DOHH2 (cell line): ENCODE results near the gene MCAT.

ENCODE experiments used
- H3F3A ChIP-seq: fragments of 200-600 bp; sonication (generic), shearing (Covaris generic); 2 replicates; pipeline ENCODE4 v1.6.0; 2016; ENCODE audit warnings: antibody characterized with exemption, mild to moderate bottlenecking; ENCODE audit not compliant: control insufficient read depth, insufficient read depth
- H3K27ac ChIP-seq: fragments of 200-600 bp; sonication (generic); 2 replicates; pipeline ENCODE4 v1.5.1; 2014; ENCODE audit warnings: low read depth, mild to moderate bottlenecking, low read length, moderate library complexity
- H3K27me3 ChIP-seq: fragments of 200-600 bp; sonication (generic); 2 replicates; pipeline ENCODE4 v1.6.1; 2014; ENCODE audit warnings: mild to moderate bottlenecking, low read length, mixed read lengths; ENCODE audit not compliant: control insufficient read depth
- H3K36me3 ChIP-seq: fragments of 200-600 bp; sonication (generic); 2 replicates; pipeline ENCODE4 v1.6.1; 2014; ENCODE audit warnings: mild to moderate bottlenecking, low read length, moderate library complexity, mixed read lengths; ENCODE audit not compliant: control insufficient read depth
- H3K4me1 ChIP-seq: fragments of 200-600 bp; sonication (generic); 2 replicates; pipeline ENCODE4 v1.6.1; 2014; ENCODE audit warnings: mild to moderate bottlenecking, low read length, mixed read lengths; ENCODE audit not compliant: control insufficient read depth
- H3K4me2 ChIP-seq: fragments of 200-600 bp; sonication (generic); 2 replicates; pipeline ENCODE4 v1.6.0; 2014; ENCODE audit warnings: mild to moderate bottlenecking, low read length, moderate library complexity
- H3K4me3 ChIP-seq: fragments of 200-600 bp; sonication (generic); 2 replicates; pipeline ENCODE4 v1.5.1; 2014; ENCODE audit warnings: mild to moderate bottlenecking, low read length, mixed read lengths
- H3K79me2 ChIP-seq: fragments of 200-600 bp; sonication (generic); 2 replicates; pipeline ENCODE4 v1.6.1; 2014; ENCODE audit warnings: mild to moderate bottlenecking, low read length, mixed read lengths; ENCODE audit not compliant: control insufficient read depth
- H3K9me2 ChIP-seq: fragments of 200-600 bp; sonication (generic); replicated peaks from 2 replicates; pipeline ENCODE4 v1.6.1; 2014; ENCODE audit warnings: mild to moderate bottlenecking, low read length, mixed read lengths; ENCODE audit not compliant: control insufficient read depth
- H3K9me3 ChIP-seq: fragments of 200-600 bp; sonication (generic); 2 replicates; pipeline ENCODE4 v1.6.1; 2014; ENCODE audit warnings: antibody characterized with exemption, low read length, mixed read lengths; ENCODE audit not compliant: control insufficient read depth, insufficient read depth
- H4K20me1 ChIP-seq: fragments of 200-600 bp; sonication (generic); 2 replicates; pipeline ENCODE4 v1.6.0; 2014; ENCODE audit warnings: low read depth, mild to moderate bottlenecking, antibody characterized with exemption, low read length, moderate library complexity; ENCODE audit not compliant: control insufficient read depth, insufficient read depth
- EZH2phosphoT487 ChIP-seq: fragments of 200-600 bp; sonication (generic); IDR thresholded peaks from 2 replicates; pipeline ENCODE4 v1.6.1; 2017; ENCODE audit warnings: borderline replicate concordance, mild to moderate bottlenecking, antibody characterized with exemption, low read length, moderate library complexity, mixed read lengths
- TF ChIP-seq, protein P1 (sequence below): fragments of 200-600 bp; sonication (generic); IDR thresholded peaks from one replicate; pipeline ENCODE4 v1.5.1; 2014; ENCODE audit warnings: antibody characterized with exemption, mild to moderate bottlenecking, low read depth, low read length; ENCODE audit not compliant: poor library complexity, severe bottlenecking

The MCAT gene

GRCh38 chr22:43129426-43130425 lies 13.5 kb downstream of the MCAT start:
- Histone ChIP-seq H3K9me3 (no peaks in the 10 kb centered on the region), H3F3A (no peaks in the 10 kb centered on the region; the same call in 1 of the 2 replicates), H3K36me3 (peaks cover 20% of the 10 kb centered on the region), H3K27me3 (no peaks in the 10 kb centered on the region), H3K4me2 (peak overlapping the region; percentile 25), H3K4me1 (peaks cover 22% of the 10 kb centered on the region), H4K20me1 (0 out of 2 replicates have a peak, but pooled peaks cover 2% of the 10 kb centered on the region), H3K27ac (no peak overlapping the region), H3K9me2 (no peaks in the 10 kb centered on the region), H3K4me3 (no peak overlapping the region), H3K79me2 (no peaks in the 10 kb centered on the region)
- TF ChIP-seq EZH2phosphoT487: no peak
- TF ChIP-seq, protein P1, sequence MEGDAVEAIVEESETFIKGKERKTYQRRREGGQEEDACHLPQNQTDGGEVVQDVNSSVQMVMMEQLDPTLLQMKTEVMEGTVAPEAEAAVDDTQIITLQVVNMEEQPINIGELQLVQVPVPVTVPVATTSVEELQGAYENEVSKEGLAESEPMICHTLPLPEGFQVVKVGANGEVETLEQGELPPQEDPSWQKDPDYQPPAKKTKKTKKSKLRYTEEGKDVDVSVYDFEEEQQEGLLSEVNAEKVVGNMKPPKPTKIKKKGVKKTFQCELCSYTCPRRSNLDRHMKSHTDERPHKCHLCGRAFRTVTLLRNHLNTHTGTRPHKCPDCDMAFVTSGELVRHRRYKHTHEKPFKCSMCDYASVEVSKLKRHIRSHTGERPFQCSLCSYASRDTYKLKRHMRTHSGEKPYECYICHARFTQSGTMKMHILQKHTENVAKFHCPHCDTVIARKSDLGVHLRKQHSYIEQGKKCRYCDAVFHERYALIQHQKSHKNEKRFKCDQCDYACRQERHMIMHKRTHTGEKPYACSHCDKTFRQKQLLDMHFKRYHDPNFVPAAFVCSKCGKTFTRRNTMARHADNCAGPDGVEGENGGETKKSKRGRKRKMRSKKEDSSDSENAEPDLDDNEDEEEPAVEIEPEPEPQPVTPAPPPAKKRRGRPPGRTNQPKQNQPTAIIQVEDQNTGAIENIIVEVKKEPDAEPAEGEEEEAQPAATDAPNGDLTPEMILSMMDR: no peak

- Histone ChIP-seq H3K36me3 (peaks cover 16% of the 10 kb centered on the region), H3K27me3 (no peaks in the 10 kb centered on the region), H3K4me2 (peak overlapping the region; percentile 25), H3K79me2 (no peaks in the 10 kb centered on the region), H3K4me3 (no peak overlapping the region; the same call in 1 of the 2 replicates), H3K9me3 (no peaks in the 10 kb centered on the region), H3K9me2 (no peaks in the 10 kb centered on the region), H3K4me1 (peaks cover 22% of the 10 kb centered on the region), H3K27ac (no peak overlapping the region), H4K20me1 (0 out of 2 replicates have a peak, but pooled peaks cover 2% of the 10 kb centered on the region), H3F3A (no peaks in the 10 kb centered on the region; the same call in 1 of the 2 replicates)
- TF ChIP-seq, protein P1: no peak
These were observed 14.2 kb downstream of the MCAT start for GRCh38 chr22:43128928-43129424.

DNA sequence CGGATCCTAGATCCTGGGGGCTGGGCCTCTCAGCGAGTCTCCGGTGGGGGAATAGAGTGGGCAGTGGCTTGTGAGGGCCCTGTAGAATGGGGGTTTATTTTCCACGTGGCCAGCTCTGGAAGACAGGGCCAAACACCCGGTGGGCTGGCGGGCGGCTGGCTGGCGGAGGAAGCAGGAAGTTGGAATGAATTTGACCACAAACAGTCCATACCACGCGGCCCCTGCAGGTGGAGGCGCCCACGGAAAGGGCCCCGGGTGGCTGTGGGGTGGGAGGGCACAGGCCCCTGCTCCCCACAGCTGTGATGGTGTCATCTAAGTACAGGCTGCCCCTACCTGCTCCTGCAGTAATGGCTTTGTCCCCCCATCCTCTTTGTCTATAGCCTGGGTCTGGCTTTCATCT lies 15.1 kb downstream of the MCAT start:
- no peak for TF ChIP-seq EZH2phosphoT487
- TF ChIP-seq, protein P1: no peak
- Histone ChIP-seq H3K79me2 (no peaks in the 10 kb centered on the region), H3K27ac (no peak overlapping the region), H3K4me3 (no peak overlapping the region), H4K20me1 (0 out of 2 replicates have a peak, but pooled peaks cover 2% of the 10 kb centered on the region), H3K4me2 (peak overlapping the region; percentile 25; the same call in 1 of the 2 replicates), H3K9me3 (no peaks in the 10 kb centered on the region), H3F3A (no peaks in the 10 kb centered on the region; the same call in 1 of the 2 replicates), H3K9me2 (no peaks in the 10 kb centered on the region), H3K4me1 (peaks cover 22% of the 10 kb centered on the region), H3K36me3 (peaks cover 11% of the 10 kb centered on the region), H3K27me3 (no peaks in the 10 kb centered on the region)
